Measurements from ENCODE around the gene CBARP. TPM values are rescaled to one million over a fixed set of nuclear protein-coding genes. Genes with fewer than 3 reads are reported as not detected.

CBARP gene
- total and polyA plus RNA-seq, 2 of the 13 experiments (the other 11 are each of a cell fraction or from before 2014, with no cell fraction given): 1.2 to 1.4 TPM

DNA sequence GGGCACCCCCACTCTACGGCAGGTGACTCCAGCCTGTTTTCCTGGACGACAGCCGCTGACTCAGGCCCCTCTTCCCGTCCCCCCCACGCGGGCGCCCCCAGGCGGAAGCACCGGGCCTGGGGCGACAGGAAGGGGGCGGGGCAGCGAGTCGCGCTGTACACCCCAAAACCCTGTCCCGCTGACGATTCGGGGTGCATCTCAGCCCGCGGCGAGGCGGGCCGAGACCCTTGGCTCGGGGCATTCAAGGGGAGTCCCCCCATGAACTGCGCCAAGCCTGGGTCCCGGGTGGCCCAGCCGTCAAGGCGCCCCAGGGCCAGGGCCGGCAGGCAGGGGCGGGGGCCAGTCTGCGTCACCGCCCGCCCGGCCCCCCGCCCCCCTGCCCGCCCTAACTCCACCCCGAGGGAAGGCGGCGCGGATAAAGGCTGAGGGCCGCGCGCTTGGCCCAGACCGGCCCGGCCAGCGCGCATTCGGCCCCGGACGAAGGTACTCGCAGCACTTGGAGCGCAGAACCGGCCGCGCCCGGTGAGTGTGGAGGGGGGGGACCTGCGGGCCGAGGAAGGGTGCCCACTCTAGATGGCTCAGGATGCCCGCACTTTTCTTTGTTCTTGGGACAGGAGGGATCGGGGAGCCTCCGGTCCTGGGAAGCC lies 10.5 kb upstream of the CBARP start, which contains the start of gene MIDN (continued):
- no peak for TF ChIP-seq PLRG1 (conservative IDR thresholded peaks at IDR 0.05)
- TF ChIP-seq, protein P1, sequence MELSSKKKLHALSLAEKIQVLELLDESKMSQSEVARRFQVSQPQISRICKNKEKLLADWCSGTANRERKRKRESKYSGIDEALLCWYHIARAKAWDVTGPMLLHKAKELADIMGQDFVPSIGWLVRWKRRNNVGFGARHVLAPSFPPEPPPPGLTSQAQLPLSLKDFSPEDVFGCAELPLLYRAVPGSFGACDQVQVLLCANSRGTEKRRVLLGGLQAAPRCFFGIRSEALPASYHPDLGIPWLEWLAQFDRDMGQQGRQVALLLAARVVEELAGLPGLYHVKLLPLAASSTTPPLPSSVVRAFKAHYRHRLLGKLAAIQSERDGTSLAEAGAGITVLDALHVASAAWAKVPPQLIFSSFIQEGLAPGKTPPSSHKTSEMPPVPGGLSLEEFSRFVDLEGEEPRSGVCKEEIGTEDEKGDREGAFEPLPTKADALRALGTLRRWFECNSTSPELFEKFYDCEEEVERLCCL (CRISPR knock-in tag; IDR thresholded peaks at IDR 0.05; ENCODE audit: borderline replicate concordance): no peak
- no peak for TF ChIP-seq TRIM24 (CRISPR knock-in tag; IDR thresholded peaks at IDR 0.05)
- TF ChIP-seq ZNF10 (CRISPR knock-in tag; IDR thresholded peaks at IDR 0.05; ENCODE audit: borderline replicate concordance, low read depth): no peak
- TF ChIP-seq, protein P2, sequence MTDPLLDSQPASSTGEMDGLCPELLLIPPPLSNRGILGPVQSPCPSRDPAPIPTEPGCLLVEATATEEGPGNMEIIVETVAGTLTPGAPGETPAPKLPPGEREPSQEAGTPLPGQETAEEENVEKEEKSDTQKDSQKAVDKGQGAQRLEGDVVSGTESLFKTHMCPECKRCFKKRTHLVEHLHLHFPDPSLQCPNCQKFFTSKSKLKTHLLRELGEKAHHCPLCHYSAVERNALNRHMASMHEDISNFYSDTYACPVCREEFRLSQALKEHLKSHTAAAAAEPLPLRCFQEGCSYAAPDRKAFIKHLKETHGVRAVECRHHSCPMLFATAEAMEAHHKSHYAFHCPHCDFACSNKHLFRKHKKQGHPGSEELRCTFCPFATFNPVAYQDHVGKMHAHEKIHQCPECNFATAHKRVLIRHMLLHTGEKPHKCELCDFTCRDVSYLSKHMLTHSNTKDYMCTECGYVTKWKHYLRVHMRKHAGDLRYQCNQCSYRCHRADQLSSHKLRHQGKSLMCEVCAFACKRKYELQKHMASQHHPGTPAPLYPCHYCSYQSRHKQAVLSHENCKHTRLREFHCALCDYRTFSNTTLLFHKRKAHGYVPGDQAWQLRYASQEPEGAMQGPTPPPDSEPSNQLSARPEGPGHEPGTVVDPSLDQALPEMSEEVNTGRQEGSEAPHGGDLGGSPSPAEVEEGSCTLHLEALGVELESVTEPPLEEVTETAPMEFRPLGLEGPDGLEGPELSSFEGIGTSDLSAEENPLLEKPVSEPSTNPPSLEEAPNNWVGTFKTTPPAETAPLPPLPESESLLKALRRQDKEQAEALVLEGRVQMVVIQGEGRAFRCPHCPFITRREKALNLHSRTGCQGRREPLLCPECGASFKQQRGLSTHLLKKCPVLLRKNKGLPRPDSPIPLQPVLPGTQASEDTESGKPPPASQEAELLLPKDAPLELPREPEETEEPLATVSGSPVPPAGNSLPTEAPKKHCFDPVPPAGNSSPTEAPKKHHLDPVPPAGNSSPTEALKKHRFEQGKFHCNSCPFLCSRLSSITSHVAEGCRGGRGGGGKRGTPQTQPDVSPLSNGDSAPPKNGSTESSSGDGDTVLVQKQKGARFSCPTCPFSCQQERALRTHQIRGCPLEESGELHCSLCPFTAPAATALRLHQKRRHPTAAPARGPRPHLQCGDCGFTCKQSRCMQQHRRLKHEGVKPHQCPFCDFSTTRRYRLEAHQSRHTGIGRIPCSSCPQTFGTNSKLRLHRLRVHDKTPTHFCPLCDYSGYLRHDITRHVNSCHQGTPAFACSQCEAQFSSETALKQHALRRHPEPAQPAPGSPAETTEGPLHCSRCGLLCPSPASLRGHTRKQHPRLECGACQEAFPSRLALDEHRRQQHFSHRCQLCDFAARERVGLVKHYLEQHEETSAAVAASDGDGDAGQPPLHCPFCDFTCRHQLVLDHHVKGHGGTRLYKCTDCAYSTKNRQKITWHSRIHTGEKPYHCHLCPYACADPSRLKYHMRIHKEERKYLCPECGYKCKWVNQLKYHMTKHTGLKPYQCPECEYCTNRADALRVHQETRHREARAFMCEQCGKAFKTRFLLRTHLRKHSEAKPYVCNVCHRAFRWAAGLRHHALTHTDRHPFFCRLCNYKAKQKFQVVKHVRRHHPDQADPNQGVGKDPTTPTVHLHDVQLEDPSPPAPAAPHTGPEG (CRISPR knock-in tag; IDR thresholded peaks at IDR 0.05): peak; percentile 33; the same call in 1 of the 2 replicates
- TF ChIP-seq ETV5 (CRISPR knock-in tag; IDR thresholded peaks at IDR 0.05; ENCODE audit: borderline replicate concordance): peak; percentile 87
- TF ChIP-seq, protein P3, sequence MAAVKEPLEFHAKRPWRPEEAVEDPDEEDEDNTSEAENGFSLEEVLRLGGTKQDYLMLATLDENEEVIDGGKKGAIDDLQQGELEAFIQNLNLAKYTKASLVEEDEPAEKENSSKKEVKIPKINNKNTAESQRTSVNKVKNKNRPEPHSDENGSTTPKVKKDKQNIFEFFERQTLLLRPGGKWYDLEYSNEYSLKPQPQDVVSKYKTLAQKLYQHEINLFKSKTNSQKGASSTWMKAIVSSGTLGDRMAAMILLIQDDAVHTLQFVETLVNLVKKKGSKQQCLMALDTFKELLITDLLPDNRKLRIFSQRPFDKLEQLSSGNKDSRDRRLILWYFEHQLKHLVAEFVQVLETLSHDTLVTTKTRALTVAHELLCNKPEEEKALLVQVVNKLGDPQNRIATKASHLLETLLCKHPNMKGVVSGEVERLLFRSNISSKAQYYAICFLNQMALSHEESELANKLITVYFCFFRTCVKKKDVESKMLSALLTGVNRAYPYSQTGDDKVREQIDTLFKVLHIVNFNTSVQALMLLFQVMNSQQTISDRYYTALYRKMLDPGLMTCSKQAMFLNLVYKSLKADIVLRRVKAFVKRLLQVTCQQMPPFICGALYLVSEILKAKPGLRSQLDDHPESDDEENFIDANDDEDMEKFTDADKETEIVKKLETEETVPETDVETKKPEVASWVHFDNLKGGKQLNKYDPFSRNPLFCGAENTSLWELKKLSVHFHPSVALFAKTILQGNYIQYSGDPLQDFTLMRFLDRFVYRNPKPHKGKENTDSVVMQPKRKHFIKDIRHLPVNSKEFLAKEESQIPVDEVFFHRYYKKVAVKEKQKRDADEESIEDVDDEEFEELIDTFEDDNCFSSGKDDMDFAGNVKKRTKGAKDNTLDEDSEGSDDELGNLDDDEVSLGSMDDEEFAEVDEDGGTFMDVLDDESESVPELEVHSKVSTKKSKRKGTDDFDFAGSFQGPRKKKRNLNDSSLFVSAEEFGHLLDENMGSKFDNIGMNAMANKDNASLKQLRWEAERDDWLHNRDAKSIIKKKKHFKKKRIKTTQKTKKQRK (IDR thresholded peaks at IDR 0.05; ENCODE audit: low read length): no peak
- TF ChIP-seq, protein P4, sequence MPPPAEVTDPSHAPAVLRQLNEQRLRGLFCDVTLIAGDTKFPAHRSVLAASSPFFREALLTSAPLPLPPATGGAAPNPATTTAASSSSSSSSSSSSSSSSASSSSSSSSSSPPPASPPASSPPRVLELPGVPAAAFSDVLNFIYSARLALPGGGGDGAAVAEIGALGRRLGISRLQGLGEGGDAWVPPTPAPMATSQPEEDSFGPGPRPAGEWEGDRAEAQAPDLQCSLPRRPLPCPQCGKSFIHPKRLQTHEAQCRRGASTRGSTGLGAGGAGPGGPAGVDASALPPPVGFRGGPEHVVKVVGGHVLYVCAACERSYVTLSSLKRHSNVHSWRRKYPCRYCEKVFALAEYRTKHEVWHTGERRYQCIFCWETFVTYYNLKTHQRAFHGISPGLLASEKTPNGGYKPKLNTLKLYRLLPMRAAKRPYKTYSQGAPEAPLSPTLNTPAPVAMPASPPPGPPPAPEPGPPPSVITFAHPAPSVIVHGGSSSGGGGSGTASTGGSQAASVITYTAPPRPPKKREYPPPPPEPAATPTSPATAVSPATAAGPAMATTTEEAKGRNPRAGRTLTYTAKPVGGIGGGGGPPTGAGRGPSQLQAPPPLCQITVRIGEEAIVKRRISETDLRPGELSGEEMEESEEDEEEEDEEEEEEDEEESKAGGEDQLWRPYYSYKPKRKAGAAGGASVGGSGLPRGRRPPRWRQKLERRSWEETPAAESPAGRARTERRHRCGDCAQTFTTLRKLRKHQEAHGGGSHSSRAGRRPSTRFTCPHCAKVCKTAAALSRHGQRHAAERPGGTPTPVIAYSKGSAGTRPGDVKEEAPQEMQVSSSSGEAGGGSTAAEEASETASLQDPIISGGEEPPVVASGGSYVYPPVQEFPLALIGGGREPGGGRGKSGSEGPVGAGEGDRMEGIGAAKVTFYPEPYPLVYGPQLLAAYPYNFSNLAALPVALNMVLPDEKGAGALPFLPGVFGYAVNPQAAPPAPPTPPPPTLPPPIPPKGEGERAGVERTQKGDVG (CRISPR knock-in tag; IDR thresholded peaks at IDR 0.05; ENCODE audit: borderline replicate concordance): no peak
- peak; percentile 81 for TF ChIP-seq SP5 (CRISPR knock-in tag; IDR thresholded peaks at IDR 0.05; ENCODE audit: borderline replicate concordance, low read depth)
- peak; percentile 83 for TF ChIP-seq ZNF160 (CRISPR knock-in tag; IDR thresholded peaks at IDR 0.05)
- peak; percentile 19; the same call in 1 of the 2 replicates for TF ChIP-seq ZNF83 (CRISPR knock-in tag; IDR thresholded peaks at IDR 0.05; ENCODE audit: borderline replicate concordance)
- TF ChIP-seq ZNF224 (CRISPR knock-in tag; IDR thresholded peaks at IDR 0.05): no peak
- TF ChIP-seq, protein P5, sequence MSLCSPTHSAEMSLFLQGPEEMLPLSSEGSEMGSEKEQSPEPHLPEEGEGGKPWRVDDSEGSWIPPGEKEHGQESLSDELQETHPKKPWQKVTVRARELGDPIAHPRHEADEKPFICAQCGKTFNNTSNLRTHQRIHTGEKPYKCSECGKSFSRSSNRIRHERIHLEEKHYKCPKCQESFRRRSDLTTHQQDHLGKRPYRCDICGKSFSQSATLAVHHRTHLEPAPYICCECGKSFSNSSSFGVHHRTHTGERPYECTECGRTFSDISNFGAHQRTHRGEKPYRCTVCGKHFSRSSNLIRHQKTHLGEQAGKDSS (CRISPR knock-in tag; IDR thresholded peaks at IDR 0.05; ENCODE audit: borderline replicate concordance, low read depth): no peak; the same call in 1 of the 2 replicates
